Stimulated activated CD8-positive, alpha-beta memory T cell treated with anti-CD3 and anti-CD28 coated beads, Interleukin-15, amount 100 ng/mL, for 1 hour (primary cell): ENCODE data around the gene MECP2.

Experiments used
- DNase-seq: peaks from one replicate; pipeline ENCODE4 v3.0.0-alpha.2; 2020; ENCODE audit warnings: low read depth

The MECP2 gene

GRCh38 chrX:154115750-154116149 is 18.2 kb upstream of the MECP2 start:
- no peak for DNase-seq

DNA sequence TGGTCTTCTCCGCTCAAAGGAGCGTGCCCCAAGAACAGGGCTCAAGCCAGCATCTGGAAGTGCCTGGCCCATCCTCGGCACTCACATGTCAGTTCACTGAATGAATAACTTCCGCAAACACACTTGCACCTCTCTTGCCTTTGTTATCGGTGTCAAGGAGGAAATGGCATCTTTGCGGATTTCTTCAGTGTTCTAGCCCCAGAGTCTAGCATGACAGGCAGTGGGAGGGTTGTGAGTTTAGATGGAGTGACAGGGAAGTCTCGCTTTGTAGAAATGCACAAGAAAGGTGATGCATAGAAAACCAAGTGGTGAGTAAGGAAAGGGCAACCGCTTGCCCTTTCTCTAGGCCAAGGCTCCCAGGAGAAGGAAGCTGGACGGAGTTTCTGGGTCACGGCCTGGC is 17.6 kb upstream of the MECP2 start:
- DNase-seq, result no peak

- no peak for DNase-seq
Observed at GRCh38 chrX:154114652-154115051, 17.1 kb upstream of the MECP2 start.

- no peak for DNase-seq
Observed at GRCh38 chrX:154113729-154114128, 16.2 kb upstream of the MECP2 start.

- DNase-seq, result no peak
Observed at GRCh38 chrX:154098551-154098950, 1.0 kb upstream of the MECP2 start.

DNA sequence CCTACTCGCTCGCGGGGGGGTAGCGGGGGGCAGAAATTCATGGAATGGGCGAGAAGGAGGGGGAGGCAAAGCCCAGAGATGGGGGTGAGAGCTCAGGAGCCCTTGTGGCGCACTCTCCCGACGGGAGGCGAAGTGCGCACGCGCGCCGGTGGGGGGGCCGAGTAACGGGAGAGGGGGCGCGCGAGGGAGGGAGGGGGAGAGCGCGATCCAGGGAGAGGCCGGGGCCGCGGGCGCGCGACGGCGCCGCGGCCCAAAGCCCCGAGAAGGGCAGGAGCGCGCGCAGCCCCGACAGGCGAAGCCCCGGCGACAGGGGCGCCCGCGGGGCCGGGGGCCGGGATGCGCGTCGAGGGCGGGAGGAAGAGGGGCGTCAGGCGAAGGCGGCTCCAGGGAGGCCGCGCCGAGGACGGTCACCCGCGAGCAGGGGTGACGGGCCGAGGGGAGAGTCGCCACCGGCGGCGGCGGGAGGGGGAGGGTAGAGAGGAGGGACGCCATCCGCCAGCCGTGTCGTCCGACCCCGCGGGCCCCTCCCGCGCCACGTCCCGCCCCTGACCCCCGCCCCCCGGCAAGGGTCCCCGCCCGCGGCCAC is 421 bp downstream of the MECP2 start:
- DNase-seq, result peak; percentile 33

DNA sequence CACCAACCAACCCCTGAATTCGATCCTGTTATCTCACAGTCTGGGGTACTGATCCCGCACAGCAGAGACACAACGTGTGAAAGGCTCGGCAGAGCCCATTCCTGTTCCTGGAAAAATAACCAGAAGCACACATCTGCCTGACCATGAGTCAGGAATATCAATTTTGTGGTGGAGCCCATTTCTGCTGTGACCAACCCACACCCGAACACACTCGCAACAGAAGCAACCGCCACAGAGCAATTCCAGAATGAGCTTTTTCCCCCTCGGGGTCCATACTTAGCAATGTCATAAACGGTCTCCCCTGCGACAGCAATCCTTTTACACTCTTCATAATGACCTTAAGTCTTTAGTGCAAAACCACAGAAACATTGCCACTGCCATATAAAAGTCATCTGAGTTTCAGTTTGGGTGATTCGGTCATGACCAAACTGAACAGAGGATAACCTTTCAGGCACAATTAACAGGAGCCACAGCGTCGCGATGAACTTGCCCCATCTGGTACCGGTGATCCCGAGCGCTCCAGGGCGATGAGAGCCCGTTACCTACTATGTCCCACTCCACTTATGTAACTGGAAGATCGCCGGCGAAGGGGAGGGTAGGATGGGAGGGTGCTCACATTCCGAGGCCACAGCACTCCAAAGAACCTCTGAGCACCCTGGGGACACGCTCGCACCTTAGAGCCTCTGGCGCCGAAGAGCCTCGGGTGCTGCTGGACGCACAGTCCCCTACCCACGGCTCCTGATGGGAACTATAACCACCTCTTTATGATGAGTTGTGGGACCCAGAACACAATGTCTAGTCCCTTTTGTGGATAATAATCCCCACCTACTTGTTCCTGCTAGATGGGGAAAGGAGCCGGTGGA is 1.1 kb downstream of the MECP2 start:
- DNase-seq, result no peak

DNA sequence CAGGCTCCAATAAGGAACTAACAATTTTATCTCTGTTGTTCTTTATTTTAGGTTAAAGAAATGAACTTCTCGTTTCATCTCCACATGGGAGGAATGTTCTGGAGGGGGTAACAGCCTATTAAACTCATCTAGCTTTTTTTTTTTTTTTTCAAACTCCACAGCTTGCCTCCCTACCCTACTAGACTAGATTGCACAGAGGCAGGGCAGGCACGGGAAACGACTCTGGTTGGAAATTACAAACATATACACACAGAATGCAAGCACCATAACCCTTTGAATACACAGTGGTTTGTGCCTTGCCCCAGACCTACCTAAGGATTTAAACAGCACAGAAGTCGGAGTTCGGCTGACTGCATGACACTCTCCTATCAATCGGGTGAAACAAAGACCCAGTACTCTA is 2.7 kb downstream of the MECP2 start:
- DNase-seq, result no peak

DNA sequence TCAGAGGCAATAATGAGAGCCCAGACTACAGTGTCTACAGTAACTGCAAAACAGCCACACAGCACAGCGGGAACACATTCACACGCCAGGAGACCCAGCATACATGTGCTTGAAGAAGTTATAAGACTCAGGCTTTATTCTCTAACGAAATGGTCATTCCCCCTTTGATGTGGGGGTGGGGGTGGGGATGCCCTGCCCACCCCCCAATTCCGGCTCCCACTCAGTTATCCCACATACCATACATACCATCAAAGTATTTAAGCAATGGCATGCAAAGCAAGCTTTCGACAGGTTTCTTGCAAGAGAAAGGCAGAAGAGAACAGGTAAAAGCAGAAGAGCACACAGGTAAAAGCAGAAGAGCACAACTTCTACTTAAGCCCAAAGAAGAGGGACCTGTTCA is 3.6 kb downstream of the MECP2 start:
- no peak for DNase-seq

DNA sequence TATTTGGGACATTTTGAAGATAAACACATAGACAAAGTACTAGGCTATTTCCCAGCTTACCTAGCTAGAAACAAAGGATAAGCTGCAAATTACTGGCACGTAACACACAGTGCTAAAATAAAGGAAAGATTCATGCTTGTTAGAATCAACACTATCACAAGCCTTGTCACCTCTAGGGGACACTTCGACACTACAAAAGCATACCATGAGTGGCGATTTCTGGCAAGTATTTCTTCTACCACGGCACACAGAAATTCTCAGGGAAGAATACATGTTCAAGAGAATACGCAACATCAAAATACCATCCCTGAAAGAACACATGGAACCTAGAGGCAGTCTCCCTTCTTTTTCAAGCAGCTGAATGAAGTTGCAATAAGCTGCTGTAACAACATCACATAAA is 5.1 kb downstream of the MECP2 start:
- DNase-seq, result no peak

GRCh38 chrX:154091678-154092077 is 5.8 kb downstream of the MECP2 start:
- no peak for DNase-seq

DNA sequence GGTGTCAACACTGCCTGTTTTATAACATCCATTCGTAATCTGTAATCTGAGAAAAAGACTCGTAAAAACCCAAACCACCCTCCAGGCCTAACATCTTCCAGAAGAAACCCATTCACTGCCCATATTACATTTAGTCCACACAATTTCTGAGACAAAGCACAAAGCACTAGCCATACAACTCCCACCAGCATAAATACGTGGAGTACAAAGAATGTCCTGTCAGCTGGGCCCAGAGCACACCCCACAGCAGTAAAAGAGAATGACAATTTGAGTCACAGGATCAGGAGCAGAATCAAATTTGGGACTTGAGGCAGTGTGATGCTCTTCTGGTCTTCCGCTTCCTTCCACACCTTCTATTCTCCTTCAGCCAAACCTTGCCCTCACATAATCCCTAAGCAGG is 6.8 kb downstream of the MECP2 start:
- DNase-seq, result no peak

- no peak for DNase-seq
Observed at GRCh38 chrX:154084449-154085300, 12.8 kb downstream of the MECP2 start.

DNA sequence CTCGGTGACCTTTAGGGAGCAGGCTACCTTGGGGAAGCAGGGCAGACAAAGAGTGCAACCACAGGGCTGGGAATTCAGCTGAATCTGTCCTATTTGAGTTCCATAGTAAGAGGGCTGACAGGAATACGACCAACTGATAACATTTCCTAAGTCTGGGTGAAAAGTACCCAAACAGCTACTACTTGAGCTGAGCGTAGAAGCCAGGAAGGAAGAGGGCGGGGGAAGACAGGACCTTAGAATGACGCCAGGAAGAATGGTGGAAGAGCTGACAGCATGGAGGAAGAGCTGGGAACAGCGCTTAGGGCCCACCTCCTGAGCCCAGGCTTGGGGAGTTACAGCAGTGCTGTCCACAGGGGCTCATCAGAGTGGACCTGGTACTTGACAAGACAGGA is 14.4 kb downstream of the MECP2 start:
- DNase-seq, result no peak

GRCh38 chrX:154082396-154083125 is 15.0 kb downstream of the MECP2 start:
- no peak for DNase-seq

- DNase-seq, result no peak
Observed at GRCh38 chrX:154077101-154077500, 20.4 kb downstream of the MECP2 start.

DNA sequence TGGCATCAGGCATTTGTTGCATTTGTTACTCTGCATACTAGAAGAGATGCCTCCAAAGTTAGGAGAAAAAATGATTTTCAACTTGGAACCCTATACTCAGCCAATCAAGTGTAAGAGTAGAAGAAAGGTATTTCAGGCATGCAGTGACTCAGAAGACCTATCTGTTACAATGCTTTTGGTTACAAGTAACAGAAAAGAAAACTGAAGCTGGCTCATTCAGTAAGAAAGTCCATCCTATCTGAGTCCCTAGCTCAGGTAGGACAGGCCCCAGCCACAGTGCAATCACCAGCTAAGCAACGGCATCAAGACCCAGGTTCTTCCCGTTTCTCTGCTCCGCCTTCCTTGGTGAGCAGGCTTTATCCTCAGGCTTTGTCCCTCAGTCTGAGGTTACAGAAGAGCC is 23.3 kb downstream of the MECP2 start:
- DNase-seq, result no peak

DNA sequence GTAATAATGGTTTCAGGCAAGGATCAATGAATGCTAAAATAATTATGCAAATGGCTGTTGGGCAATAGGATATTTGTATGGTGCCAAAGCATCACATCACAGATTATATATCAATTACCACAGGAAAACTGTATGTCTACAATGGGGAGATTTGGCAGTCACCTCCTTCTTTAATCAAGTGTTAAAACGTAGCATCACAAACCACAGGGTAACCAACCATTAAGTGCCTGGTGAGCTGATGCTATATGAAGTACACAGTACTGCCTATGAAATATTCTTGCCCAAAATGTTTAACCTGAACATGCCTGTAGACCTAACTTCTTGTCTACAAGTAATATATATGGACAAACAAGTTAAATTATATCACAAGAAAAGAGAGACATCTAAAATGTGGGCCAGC is 25.3 kb downstream of the MECP2 start:
- DNase-seq, result no peak

DNA sequence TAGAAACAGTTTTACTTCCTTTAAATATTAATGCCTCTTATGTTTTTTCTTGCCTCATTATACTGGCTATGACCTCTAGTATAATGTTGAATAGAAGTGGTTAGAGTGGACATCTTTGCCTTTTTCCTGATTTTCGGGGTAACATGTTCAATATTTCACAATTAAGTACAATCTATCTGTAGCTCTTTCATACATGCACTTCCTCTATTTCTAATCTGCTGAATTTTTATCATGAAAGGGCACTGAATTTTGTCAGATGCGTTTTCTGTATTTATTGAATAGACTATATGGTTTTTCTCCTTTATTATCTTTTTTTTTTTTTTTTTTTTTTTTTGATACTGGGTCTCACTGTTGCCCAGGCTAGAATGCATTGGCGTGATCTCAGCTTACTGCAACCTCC is 29.0 kb downstream of the MECP2 start:
- no peak for DNase-seq

DNA sequence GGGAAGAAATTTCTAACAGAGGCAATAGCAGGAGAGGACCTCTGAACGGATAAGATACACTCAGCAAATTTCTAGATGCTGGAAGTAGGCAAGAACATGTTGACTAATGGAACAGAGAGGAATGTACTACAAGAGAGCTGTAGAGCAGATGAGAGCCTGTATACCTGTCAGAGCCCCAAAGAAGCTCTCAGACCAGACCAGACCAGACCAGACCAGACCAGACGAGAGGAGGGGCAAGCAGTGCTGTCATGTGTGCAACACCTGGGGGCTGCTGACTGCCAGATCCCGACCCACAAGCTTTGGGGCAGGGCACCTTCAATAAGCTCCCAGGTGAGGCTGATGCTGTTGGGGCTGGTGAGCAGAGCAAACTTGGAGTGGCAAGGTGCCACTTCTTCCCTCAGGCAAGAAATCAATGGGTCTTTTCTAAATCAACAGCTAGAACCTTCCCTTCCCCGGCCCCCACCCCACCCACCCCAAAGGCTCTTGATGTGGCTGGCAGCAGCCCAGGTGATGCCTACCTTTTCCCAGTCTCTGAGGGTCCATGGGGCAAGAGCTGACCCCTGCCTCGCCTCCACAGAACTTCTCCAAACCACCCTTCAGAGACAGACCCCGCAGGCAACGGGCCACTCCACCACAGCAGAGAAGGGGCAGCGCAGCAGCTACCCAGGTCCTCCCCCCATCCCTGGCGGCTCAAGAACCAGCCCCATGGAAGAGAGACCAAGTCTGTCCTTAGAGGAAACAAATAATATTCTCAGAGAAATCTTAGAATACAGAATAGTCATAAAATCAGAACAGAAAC is 32.7 kb downstream of the MECP2 start:
- DNase-seq, result no peak

DNA sequence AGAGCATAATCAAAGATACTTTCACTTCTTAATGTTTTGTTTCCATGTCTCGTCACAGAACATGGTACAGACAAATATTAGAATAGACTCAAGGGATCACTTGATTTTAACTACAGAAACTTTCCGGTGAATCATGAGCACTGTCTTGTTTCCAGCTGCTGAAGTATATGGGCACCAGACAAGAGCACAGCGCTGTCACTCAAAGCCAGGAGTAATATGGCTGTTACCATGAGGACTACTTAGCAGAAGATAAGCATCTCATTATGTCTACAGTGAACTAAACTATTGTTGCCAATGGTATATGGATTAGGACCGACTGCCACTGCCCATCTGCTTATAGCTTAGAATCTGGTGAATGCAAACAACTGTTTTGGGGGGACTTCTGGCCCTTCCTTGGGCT is 34.3 kb downstream of the MECP2 start:
- DNase-seq, result no peak
